Measurements from ENCODE around the gene PML.

DNA sequence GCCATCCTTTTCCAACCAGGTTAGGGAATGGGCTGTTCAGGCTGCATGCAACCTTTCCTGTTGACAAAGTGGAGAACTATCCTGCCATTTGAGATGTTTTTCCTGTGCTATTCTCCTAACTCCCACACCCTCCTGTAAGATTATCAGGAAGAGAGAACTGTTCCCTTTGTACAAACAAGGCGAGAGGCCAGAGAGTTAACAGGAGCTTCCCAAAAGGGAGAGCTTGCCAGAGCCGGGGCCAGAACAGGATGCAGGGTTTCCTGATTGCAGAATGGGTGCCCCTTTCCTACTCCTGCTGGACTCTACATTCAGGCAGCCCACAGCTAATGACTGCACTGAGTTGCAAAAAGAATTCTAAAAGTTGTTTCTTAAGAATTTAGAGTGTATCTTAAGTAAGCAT, 17.1 kb downstream of the PML start:
- TF ChIP-seq POLR2AphosphoS5 (IDR thresholded peaks at IDR 0.05) (peak in 2 of 3 donors; percentile 45 to 70), POLR2A (IDR thresholded peaks at IDR 0.05) (no peak)
- TF ChIP-seq, protein P1, sequence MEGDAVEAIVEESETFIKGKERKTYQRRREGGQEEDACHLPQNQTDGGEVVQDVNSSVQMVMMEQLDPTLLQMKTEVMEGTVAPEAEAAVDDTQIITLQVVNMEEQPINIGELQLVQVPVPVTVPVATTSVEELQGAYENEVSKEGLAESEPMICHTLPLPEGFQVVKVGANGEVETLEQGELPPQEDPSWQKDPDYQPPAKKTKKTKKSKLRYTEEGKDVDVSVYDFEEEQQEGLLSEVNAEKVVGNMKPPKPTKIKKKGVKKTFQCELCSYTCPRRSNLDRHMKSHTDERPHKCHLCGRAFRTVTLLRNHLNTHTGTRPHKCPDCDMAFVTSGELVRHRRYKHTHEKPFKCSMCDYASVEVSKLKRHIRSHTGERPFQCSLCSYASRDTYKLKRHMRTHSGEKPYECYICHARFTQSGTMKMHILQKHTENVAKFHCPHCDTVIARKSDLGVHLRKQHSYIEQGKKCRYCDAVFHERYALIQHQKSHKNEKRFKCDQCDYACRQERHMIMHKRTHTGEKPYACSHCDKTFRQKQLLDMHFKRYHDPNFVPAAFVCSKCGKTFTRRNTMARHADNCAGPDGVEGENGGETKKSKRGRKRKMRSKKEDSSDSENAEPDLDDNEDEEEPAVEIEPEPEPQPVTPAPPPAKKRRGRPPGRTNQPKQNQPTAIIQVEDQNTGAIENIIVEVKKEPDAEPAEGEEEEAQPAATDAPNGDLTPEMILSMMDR (IDR thresholded peaks at IDR 0.05), result no peak

All from stomach (tissue), 4 donors.